Stimulated activated naive CD8-positive, alpha-beta T cell treated with anti-CD3 and anti-CD28 coated beads, Interleukin-15, Interleukin-2, amounts not matched to agents 100 U/mL and 50 U/mL, for 24 hours (primary cell): ENCODE data around the gene PSMD6.

Source experiments
- ATAC-seq: fragments of 150-1000 bp; cut with Tn5 transposase; one replicate; pipeline ENCODE4 v1.10.0; 2021
- DNase-seq: peaks from one replicate; pipeline ENCODE4 v3.0.0; 2021

Gene PSMD6

GRCh38 chr3:64023187-64023860 lies at the start of gene PSMD6:
TSS of gene PSMD6 (minus strand) at chr3:64023494. CDS start at chr3:64023419, 75 bp downstream.
- DNase-seq, result peak; percentile 97

DNA sequence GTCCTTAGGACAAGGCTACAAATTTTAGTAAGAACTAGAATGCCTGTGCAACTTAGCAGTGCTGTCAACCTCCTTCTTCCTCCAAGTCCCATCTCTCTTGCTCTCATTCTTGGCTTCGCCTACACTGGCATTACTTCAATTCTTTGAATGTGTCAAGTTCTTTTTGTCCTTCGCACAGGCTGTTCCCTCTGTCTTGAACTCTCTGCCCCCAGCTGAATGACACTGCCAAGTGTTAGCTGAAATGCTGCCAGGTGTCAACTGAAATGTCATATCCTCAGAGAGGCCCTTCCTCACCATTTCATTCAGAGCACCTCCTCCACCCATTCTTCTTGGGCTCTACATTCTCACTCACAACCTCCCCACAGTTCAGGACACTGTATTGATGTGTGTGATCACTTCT lies 48.8 kb upstream of the PSMD6 start:
- ATAC-seq (no peak), DNase-seq (no peak)

More at GRCh38 chr3:64023187-64023860, at the start of gene PSMD6:
- ATAC-seq, result peak; percentile 96

GRCh38 chr3:64070704-64071103 lies 47.4 kb upstream of the PSMD6 start:
- DNase-seq (no peak), ATAC-seq (no peak)

DNA sequence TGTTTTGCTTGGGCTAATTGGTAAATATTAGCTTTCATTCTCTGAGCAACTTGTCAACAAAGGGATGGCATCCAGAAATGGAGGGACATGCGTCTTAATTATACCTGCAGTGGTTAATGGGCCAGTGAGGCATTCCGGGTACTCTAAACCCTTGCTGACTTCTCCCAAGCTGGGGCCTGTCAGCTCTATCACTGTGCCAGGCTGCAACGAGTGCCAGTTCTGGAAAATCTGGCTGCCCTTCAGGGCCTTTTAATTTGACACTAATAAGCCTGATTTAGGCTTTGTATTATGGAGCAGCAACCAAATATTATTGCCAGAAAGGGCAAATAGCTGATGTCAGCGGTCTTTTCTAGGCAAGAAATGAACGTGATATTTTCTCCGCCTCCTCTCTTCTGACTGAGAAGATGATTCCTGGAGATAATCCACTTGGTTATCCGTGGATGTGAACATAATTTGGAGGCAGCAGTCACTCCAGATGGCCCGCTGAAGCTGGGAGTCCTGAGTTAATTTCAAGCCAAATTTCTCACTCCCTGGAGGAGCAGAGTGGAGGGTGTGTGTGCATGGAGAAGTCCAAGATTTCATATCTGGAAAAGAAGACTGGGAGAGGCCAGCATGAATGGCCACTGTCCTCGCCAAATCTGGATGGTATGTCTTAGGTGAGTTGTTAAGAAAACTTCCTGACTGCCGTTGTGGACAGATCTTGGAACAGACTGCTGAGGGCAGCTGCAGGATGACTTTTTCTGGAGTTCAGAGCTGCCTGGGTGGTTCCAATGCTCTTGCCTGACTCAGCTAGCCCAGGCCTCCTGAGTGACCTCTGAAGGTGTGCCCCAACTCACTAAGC lies 44.4 kb upstream of the PSMD6 start:
- DNase-seq, result no peak
- no peak for ATAC-seq

DNA sequence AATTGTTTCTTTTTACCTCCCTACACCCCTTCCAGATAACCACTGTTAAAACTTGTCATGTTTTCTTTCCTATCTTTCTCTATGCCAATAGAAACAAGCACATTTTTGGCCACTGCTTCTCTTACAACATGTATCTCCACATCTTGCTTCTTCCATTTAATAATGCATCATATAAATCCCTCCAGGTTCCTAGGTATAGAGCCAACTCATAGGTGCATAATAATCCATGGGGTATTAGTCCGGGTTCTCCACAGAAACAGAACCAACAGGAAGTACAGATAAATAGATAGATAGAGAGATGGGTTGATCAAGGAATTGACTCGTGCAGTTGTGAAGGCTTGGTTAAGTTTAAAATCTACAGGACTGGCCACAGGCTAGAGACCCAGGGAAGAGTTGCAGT lies 41.5 kb upstream of the PSMD6 start:
- DNase-seq, result no peak
- ATAC-seq, result no peak

DNA sequence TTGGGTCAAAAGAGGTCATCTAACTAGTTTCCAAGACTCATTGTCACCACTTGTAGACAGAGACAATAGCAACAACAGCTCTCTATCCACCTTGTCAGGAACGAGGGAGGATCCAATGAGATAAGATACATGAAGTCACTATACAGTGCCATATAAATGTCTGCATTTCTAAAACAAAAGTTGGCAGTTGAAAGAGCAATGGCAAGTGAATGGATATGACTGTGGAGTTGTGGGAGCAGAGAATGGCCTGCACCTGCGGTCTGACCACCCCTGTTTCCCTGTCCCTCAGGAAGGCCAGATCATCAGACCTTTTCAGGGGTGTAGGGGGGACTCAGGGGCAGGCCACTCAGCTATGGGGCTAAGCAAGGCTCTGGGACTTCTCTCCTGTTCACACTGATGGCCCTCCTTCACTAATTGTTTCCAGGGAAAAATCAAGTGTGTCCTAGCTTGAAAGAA lies 40.7 kb upstream of the PSMD6 start:
- ATAC-seq (no peak), DNase-seq (no peak)

DNA sequence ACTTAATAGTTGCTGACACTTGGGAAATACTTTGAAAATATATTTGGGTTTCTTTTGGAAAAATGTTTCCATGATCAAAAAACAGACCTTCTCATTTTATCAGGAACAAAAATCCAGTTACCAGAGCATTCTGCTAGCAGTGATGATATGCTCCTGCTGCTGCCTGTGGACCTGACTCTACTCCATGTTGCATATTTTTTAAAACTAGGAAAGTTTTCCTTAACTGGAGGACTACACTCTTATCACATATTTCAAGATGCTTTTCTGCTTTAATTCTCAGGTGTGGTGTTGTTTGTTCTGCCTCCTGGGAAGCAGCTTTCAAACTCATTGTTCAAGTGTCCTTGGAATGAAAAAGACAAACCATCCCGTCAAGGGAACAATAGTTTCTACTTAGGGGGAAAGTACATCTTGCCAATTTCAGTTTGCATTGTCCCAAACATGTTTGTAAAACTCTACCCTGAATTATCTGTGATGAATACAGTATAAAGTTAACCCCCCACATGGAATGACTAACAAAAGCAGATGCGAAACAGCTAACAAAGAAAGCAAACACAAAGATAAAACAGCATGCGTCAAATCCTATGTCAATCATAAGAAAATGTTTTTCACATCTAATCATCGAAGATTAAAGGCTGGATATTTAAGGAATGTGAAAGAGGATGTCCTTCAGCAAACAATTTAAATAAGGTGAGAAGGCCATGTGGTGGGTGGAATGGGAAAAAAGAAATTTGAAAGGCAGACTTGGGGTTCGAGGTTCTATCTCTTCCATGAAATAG lies 40.1 kb upstream of the PSMD6 start:
- DNase-seq (no peak), ATAC-seq (no peak)

GRCh38 chr3:64061628-64062027 lies 38.3 kb upstream of the PSMD6 start:
- DNase-seq (no peak), ATAC-seq (no peak)

GRCh38 chr3:64059484-64060175 lies 36.3 kb upstream of the PSMD6 start:
- no peak for ATAC-seq
- no peak for DNase-seq

GRCh38 chr3:64058566-64058965 lies 35.3 kb upstream of the PSMD6 start:
- DNase-seq (no peak), ATAC-seq (no peak)

DNA sequence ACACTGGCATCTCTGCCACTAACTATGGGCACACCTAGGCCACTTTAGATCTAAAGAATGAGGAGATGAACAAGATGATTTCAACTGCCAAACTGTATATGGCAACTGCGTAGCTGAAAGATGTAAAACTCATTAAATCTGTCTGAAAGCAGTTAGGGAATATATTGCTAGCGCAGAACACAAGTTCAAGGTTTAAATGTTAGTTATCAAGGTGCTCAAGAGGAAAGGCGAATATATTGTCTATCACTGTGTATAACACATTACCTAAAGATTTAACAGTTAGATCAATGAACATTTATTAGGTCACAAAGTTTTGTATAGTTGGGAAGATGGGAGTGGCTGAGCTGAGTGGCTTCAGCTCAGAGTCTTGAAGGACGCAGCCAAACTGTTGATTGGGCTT lies 33.9 kb upstream of the PSMD6 start:
- ATAC-seq, result no peak
- no peak for DNase-seq

- DNase-seq (no peak), ATAC-seq (no peak)
These were observed 33.4 kb upstream of the PSMD6 start for GRCh38 chr3:64056606-64057180.

- DNase-seq (no peak), ATAC-seq (no peak)
These were observed 31.8 kb upstream of the PSMD6 start for GRCh38 chr3:64055076-64055475.

- DNase-seq, result no peak
- ATAC-seq, result no peak
These were observed 31.2 kb upstream of the PSMD6 start for GRCh38 chr3:64054488-64054887.

DNA sequence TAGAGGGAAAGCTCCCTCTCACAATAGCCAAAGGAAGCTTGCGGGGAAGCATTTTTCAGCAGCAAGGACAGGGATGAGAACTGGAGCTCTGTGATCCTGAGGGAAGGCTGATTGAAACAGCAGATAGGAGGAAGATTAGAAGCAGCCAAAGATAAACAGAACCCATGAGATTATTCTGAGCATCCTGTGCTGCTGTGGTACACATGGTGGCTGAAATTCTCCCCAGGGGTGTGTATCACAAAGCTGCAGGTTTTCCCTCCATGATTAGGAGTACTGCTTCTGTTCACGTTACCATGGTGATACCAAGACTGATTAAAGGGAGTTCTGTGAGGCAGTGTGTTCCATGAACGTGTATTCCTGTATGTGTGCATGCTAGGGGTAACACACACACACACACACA lies 30.3 kb upstream of the PSMD6 start:
- DNase-seq, result no peak
- no peak for ATAC-seq

GRCh38 chr3:64053117-64053516 lies 29.8 kb upstream of the PSMD6 start:
- ATAC-seq (no peak), DNase-seq (no peak)

GRCh38 chr3:64049832-64050231 lies 26.5 kb upstream of the PSMD6 start:
- DNase-seq (no peak), ATAC-seq (no peak)

DNA sequence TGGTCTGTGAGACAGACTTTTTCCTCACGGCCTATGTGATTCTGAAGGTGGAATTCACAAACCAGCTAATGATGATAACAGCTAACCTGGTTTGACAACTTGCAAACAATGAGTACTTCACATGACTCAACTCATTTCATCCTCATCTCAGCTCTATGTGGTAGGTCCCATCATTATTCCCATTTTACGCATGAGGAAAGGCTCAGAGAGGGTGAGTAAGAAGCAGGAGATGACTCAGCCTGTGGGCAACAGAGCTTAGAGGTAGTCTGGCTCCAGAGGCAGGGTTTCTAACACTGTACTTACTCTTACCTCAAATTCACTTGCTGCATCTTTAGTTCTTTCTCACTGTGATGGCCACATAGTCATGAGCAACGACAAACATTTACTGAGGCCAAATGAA lies 25.8 kb upstream of the PSMD6 start:
- DNase-seq (no peak), ATAC-seq (peak; percentile 75)

GRCh38 chr3:64048631-64049061 lies 25.4 kb upstream of the PSMD6 start:
- DNase-seq (no peak), ATAC-seq (peak; percentile 66)

- DNase-seq (no peak), ATAC-seq (no peak)
These were observed 24.5 kb upstream of the PSMD6 start for GRCh38 chr3:64047787-64048186.

DNA sequence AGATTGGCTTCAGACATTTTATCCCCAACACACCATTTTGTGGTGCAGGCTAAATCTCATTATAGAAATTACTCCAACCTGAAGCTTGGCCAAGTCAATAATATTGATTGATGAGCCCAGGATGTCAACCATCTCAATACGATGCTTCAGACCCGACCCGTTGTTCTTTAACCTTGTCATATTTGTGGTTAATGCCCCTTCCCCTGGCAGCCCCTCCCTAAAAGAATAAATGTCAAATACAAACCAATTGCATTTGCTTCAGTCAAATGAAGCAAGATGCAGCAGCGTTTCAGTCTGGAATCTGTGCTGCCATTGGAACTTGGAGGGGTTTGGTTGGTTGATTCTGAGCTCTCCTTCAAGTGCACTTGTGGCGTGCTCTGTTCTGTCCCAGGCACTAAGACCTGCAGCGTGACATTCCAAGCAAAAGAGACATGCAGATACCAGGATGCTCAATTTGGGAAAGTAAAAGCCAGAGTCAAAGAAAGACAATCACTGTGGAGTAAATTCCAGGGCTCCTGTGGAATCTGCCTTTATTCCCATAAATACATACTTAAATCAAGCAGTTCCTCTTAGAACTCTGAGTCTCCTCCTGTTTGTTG lies 23.8 kb upstream of the PSMD6 start:
- ATAC-seq, result no peak
- DNase-seq, result no peak
